Sigmoid colon (tissue), 7 donors: ENCODE measurements around the gene AS3MT. TPM values are rescaled to one million over a fixed set of nuclear protein-coding genes. Genes with fewer than 3 reads are reported as not detected.

Experiments used
- DNase-seq: peaks from one replicate; pipeline ENCODE4 v3.0.0-alpha.2; 2019
- H3K27ac ChIP-seq, 4 donors: fragments of 200-600 bp; sonication (generic); one replicate each; pipeline ENCODE4 v1.5.1; 2016 to 2019; ENCODE audit warnings: mild to moderate bottlenecking in 1 of 4
- H3K27me3 ChIP-seq, 3 donors: fragments of 200-600 bp; sonication (generic); one replicate each; pipeline ENCODE4 v1.5.1; 2019; ENCODE audit warnings: mild to moderate bottlenecking in 1 of 3
- H3K36me3 ChIP-seq, 4 donors: fragments of 200-600 bp; sonication (generic); one replicate each; pipeline ENCODE4 v1.5.1; 2016 to 2019
- H3K4me1 ChIP-seq, 4 donors: fragments of 200-600 bp; sonication (generic); one replicate each; pipeline ENCODE4 v1.5.1; 2017 to 2019
- H3K4me3 ChIP-seq, 4 donors: fragments of 200-600 bp; sonication (generic); one replicate each; pipeline ENCODE4 v1.5.1; 2017 to 2019; ENCODE audit warnings: mild to moderate bottlenecking in 2 of 4, moderate library complexity in 1 of 4
- H3K9me3 ChIP-seq, 4 donors: fragments of 200-600 bp in 3 of 4; sonication (generic) in 3 of 4; one replicate each; pipeline versions ENCODE4 v1.5.1 to v1.6.1; 2013 to 2019
- EP300 ChIP-seq, 4 donors: sonication (generic); formaldehyde crosslinking; IDR thresholded peaks; one replicate each; pipeline ENCODE4 v1.6.1; 2017; ENCODE audit warnings: antibody characterized with exemption in 4 of 4
- POLR2A ChIP-seq, 2 donors: fragments of 450-650 bp; IDR thresholded peaks; one replicate each; pipeline ENCODE4 v1.6.1; 2016; ENCODE audit warnings: antibody characterized with exemption in 2 of 2, mild to moderate bottlenecking in 2 of 2, moderate library complexity in 2 of 2
- POLR2AphosphoS5 ChIP-seq, 4 donors: sonication (generic); formaldehyde crosslinking; IDR thresholded peaks; one replicate each; pipeline ENCODE4 v1.6.1; 2017; ENCODE audit warnings: antibody characterized with exemption in 4 of 4
- WGBS, 2 donors: extraction: QIAGEN DNeasy Blood & Tissue Kit; methylation state at CpG; one replicate each; pipeline ENCODE4 v1.1.7; 2013; 5-methylcytosine and 5-hydroxymethylcytosine counted together
- intact Hi-C: fragments of 100-400 bp; cut with DNase I; formaldehyde crosslinking; loops from one replicate; pipeline ENCODE4 v1.15.1; 2023
- polyA plus RNA-seq, 3 donors: library from polyadenylated mRNA; stranded (reverse); fragments of 200-250 nt; gene quantifications; one replicate each; pipeline ENCODE4 v1.2.3, GENCODE V29; 2013
- total RNA-seq, 4 donors: library from RNA; depleted of rRNA; stranded (reverse); fragments of >200 nt; gene quantifications; one replicate each; pipeline ENCODE4 v1.1.0, GENCODE V29; 2016
- TF ChIP-seq, protein P1 (sequence below), 4 experiments: fragments of 450-650 bp in 3 of 4; fragments of 200-600 bp in 1 of 4; IDR thresholded peaks; one replicate each; pipeline ENCODE4 v1.5.1; 2016 to 2019; ENCODE audit warnings: antibody characterized with exemption in 4 of 4, mild to moderate bottlenecking in 3 of 4, moderate library complexity in 2 of 4
- donor health status: healthy with polysubstance abuse.
- donor health status: Bipolar disorder and iron deficiency.
- donor health status: healthy.

The AS3MT gene
- total and polyA plus RNA-seq, 7 donors = 0.60 to 11.9 (median 6.1) TPM; not detected in 1

DNA sequence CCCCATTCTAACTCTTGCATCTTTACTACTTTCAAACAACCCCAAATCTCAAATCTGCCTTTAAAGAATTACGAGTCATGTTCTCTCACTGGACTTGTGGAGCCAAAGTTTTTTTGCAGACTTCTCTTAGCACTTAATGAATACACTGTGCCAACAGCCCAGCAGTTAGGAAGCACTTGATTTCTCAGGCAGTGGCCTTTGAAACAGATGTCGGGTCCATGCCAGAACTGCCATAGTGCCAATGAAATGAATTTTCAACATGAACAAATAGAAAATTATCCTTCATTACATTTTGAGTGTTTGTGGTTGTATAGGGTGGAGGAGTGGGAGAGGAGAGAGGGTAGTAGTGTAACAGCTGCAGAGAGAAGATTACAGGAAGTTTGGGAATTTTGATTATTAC lies 9.4 kb upstream of the AS3MT start:
- DNase-seq = no peak
- TF ChIP-seq POLR2AphosphoS5 (IDR thresholded peaks at IDR 0.05) (no peak), EP300 (IDR thresholded peaks at IDR 0.05) (no peak), POLR2A (IDR thresholded peaks at IDR 0.05) (no peak)
- TF ChIP-seq, protein P1, sequence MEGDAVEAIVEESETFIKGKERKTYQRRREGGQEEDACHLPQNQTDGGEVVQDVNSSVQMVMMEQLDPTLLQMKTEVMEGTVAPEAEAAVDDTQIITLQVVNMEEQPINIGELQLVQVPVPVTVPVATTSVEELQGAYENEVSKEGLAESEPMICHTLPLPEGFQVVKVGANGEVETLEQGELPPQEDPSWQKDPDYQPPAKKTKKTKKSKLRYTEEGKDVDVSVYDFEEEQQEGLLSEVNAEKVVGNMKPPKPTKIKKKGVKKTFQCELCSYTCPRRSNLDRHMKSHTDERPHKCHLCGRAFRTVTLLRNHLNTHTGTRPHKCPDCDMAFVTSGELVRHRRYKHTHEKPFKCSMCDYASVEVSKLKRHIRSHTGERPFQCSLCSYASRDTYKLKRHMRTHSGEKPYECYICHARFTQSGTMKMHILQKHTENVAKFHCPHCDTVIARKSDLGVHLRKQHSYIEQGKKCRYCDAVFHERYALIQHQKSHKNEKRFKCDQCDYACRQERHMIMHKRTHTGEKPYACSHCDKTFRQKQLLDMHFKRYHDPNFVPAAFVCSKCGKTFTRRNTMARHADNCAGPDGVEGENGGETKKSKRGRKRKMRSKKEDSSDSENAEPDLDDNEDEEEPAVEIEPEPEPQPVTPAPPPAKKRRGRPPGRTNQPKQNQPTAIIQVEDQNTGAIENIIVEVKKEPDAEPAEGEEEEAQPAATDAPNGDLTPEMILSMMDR (IDR thresholded peaks at IDR 0.05) = no peak
- Histone ChIP-seq H3K4me1 (peaks cover 0 to 16% (median 12%) of the 10 kb centered on the region in 4 donors), H3K27me3 (no peaks in the 10 kb centered on the region), H3K4me3 (no peak overlapping the region), H3K36me3 (peaks cover 0 to 43% (median 11%) of the 10 kb centered on the region in 4 donors), H3K27ac (no peak overlapping the region), H3K9me3 (no peaks in the 10 kb centered on the region)
- intact Hi-C loops = no loop called here
- 94 to 97% methylated on average over 2 of the region's 2 CpGs for WGBS, 2 donors

DNA sequence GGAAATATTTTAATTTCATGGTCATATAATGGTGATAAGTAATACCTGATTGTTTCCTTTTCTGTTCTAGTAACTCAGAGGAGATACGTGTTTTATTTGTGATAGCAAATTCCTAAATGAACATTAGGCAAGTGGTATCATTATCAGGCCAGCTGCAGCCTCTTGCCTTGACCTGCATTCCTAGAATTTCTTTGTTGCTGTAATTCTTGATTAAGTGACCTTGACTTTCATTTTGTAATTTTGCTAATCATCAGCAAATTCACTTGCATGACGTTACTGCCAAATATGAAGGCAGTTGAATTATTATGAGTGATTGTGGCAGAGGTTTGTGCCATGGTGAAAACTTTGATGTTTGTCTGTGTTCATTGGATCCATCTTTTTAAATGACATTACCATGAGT lies 5.6 kb upstream of the AS3MT start:
- TF ChIP-seq EP300 (IDR thresholded peaks at IDR 0.05) (no peak), POLR2AphosphoS5 (IDR thresholded peaks at IDR 0.05) (no peak), POLR2A (IDR thresholded peaks at IDR 0.05) (no peak)
- TF ChIP-seq, protein P1 (IDR thresholded peaks at IDR 0.05) = no peak
- H3K4me1 ChIP-seq = no peaks in the 10 kb centered on the region
- no peak overlapping the region for H3K27ac ChIP-seq
- 89 to 92% methylated on average over 2 of the region's 2 CpGs for WGBS, 2 donors
- intact Hi-C loops = no loop called here
- H3K4me3 ChIP-seq = no peak overlapping the region
- H3K27me3 ChIP-seq = no peaks in the 10 kb centered on the region
- H3K36me3 ChIP-seq = peaks cover 0 to 43% (median 11%) of the 10 kb centered on the region in 4 donors
- DNase-seq = no peak
- H3K9me3 ChIP-seq = no peaks in the 10 kb centered on the region

DNA sequence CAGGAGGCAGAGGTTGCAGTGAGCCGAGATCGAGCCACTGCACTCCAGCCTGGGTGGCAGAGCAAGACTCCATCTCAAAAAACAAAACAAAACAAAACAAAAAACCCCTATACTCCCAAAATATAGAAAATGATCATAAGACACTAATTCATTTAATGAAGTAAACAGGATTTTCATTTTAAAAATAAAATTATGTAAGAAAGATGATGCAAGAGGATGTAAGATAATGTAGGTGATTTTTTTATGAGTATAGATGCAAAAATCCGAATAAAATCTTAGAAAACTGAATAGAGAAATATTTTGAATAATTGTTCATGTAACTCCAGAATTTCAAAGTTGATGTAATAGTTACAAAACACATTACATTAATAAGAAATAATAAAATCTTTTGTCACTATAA lies 3.6 kb upstream of the AS3MT start:
- no peaks in the 10 kb centered on the region for H3K27me3 ChIP-seq
- 93 to 96% methylated on average over 3 of the region's 3 CpGs for WGBS, 2 donors
- H3K9me3 ChIP-seq = no peaks in the 10 kb centered on the region
- no peak for DNase-seq
- TF ChIP-seq EP300 (IDR thresholded peaks at IDR 0.05) (no peak), POLR2A (IDR thresholded peaks at IDR 0.05) (no peak), POLR2AphosphoS5 (IDR thresholded peaks at IDR 0.05) (no peak)
- TF ChIP-seq, protein P1 (IDR thresholded peaks at IDR 0.05) = no peak
- H3K4me3 ChIP-seq = no peak overlapping the region
- H3K27ac ChIP-seq = no peak overlapping the region
- intact Hi-C loops = no loop called here
- peaks cover 0 to 19% (median 9%) of the 10 kb centered on the region in 4 donors for H3K4me1 ChIP-seq
- peaks cover 0 to 35% (median 9%) of the 10 kb centered on the region in 4 donors for H3K36me3 ChIP-seq

DNA sequence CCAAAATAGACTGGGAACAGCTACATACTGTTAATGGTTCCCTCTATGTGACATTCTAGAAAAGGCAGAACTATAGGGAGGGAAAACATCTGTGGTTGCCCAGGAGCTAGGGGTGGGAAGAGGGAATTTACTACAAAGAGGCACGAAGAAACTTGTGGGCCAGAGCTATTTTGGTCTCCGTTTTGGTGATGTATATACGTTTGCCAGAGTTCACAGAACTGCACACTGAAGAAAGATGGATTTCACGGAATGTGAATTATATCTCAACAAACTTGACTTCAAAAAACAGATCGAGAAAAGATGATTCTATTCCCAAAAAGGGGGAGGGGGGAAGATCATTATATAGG lies 386 bp upstream of the AS3MT start:
- TF ChIP-seq EP300 (IDR thresholded peaks at IDR 0.05) (no peak), POLR2AphosphoS5 (IDR thresholded peaks at IDR 0.05) (no peak), POLR2A (IDR thresholded peaks at IDR 0.05) (no peak)
- TF ChIP-seq, protein P1 (IDR thresholded peaks at IDR 0.05) = no peak
- Histone ChIP-seq H3K4me3 (peak overlapping the region; percentile 49 to 68 (median 60)), H3K27me3 (no peaks in the 10 kb centered on the region), H3K36me3 (peaks cover 0 to 12% (median 0%) of the 10 kb centered on the region in 4 donors), H3K27ac (peak overlapping the region; percentile 52 to 68 (median 56)), H3K4me1 (peaks cover 0 to 19% (median 9%) of the 10 kb centered on the region in 4 donors), H3K9me3 (no peaks in the 10 kb centered on the region)
- 28 to 42% methylated on average over 5 of the region's 5 CpGs for WGBS, 2 donors
- no peak for DNase-seq
- intact Hi-C loops = no loop called here

DNA sequence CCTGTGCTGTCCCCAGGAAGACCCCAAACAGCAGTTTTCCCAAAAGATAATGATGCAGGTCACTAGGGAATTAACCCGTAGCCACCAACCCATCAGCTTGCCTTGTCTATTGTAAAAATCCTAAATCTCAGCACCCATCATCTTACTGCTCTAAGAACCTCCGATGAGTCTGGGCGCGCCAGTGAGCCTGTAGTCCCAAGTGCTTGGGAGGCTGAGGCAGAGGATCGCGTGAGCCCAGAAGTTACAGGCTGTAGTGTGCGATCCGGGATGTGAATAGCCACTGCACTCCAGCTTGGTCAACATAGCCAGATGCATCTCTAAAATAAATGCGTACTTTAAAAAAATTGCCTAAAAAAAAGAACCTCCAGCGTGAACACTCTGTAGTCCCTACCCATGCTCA lies 951 bp downstream of the AS3MT start:
- Histone ChIP-seq H3K36me3 (peaks cover 0 to 21% (median 2%) of the 10 kb centered on the region in 4 donors), H3K27me3 (no peaks in the 10 kb centered on the region), H3K27ac (no peak overlapping the region), H3K9me3 (no peaks in the 10 kb centered on the region), H3K4me3 (peak overlapping the region; percentile 49 to 68 (median 60)), H3K4me1 (peaks cover 0 to 19% (median 9%) of the 10 kb centered on the region in 4 donors)
- TF ChIP-seq, protein P1 (IDR thresholded peaks at IDR 0.05) = no peak
- no peak for TF ChIP-seq EP300 (IDR thresholded peaks at IDR 0.05)
- TF ChIP-seq POLR2A (IDR thresholded peaks at IDR 0.05) = no peak
- TF ChIP-seq POLR2AphosphoS5 (IDR thresholded peaks at IDR 0.05) = no peak
- intact Hi-C loops = no loop called here
- DNase-seq = no peak
- WGBS, 2 donors = 92 to 97% methylated on average over 10 of the region's 10 CpGs
